Measurements from ENCODE around the gene FAM219B.

The FAM219B gene

GRCh38 chr15:74851960-74852359 is 54.7 kb downstream of the FAM219B start:
- in situ Hi-C loops (cut with HindIII; ENCODE audit: low sequenced_read_pairs), result loop anchor here (5.0 kb wide), 3 partner anchors 35 to 75 kb away; partner anchors contain the start of gene FAM219B

GRCh38 chr15:74850393-74850792 is 56.3 kb downstream of the FAM219B start:
- in situ Hi-C loops (cut with HindIII; ENCODE audit: low sequenced_read_pairs), result loop anchor here (5.0 kb wide), 3 partner anchors 33 to 73 kb away; partner anchors contain the start of gene FAM219B
